ENCODE data around the gene CUL1.
A peak's percentile ranks its signal among the peaks of the same experiment; 100 is the strongest.

CUL1 gene

GRCh38 chr7:148722340-148723165 is 23.9 kb downstream of the CUL1 start:
- Histone ChIP-seq H3K27ac (ENCODE audit: low read length) (peak overlapping the region; percentile 19; the same call in 1 of the 2 replicates), H3K4me2 (ENCODE audit: insufficient read depth, low read length) (no peak overlapping the region), H3K27me3 (ENCODE audit: insufficient read depth, low read length, poor library complexity) (no peaks in the 10 kb centered on the region), H3K79me2 (ENCODE audit: insufficient read depth, low read length) (peaks cover 100% of the 10 kb centered on the region), H3K4me3 (ENCODE audit: low read depth in 1 of 2, low read length in 2 of 2) (no peak overlapping the region), H3K9ac (ENCODE audit: low read depth, low read length) (no peak overlapping the region), H3K9me3 (ENCODE audit: insufficient read depth, low read length, severe bottlenecking) (no peaks in the 10 kb centered on the region), H2AFZ (ENCODE audit: low read depth, low read length) (no peak overlapping the region), H4K20me1 (ENCODE audit: insufficient read depth, low read length) (peaks cover 93% of the 10 kb centered on the region), H3K4me1 (ENCODE audit: insufficient read depth, low read length) (peaks cover 22% of the 10 kb centered on the region), H3K36me3 (ENCODE audit: insufficient read depth, low read length) (no peaks in the 10 kb centered on the region)
- ATAC-seq (ENCODE audit: insufficient read depth, low read depth) = peak; percentile 75
- peak; percentile 41 for DNase-seq
- TF ChIP-seq EZH2 (IDR thresholded peaks at IDR 0.05; ENCODE audit: borderline replicate concordance, low read depth, low read length, severe bottlenecking) = no peak
- peak; percentile 4 for TF ChIP-seq CTCF (IDR thresholded peaks at IDR 0.05; ENCODE audit: borderline replicate concordance, extremely low read depth, low read length, poor library complexity, severe bottlenecking)

DNA sequence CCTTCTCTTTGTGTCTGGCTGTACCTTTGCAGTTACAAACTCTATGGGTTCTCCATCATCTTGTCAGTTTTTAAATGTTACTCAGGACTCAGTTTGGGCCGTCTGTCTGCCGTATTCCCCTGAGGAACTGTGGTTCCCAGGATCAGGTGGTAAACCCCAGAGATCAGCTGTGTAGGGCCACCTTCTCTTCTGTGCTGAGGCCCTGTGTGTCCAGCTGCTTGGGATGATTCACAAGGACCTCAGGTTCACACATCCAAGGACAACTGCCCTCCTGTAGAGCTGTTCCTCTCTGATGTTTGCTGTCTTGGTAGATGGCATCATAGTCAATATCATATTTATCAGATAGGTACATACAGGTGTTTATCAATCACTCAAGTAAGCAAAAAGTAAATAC is 24.5 kb downstream of the CUL1 start:
- Histone ChIP-seq H3K4me1 (ENCODE audit: insufficient read depth, low read length) (peaks cover 22% of the 10 kb centered on the region), H3K9ac (ENCODE audit: low read depth, low read length) (no peak overlapping the region), H3K27ac (ENCODE audit: low read length) (no peak overlapping the region), H4K20me1 (ENCODE audit: insufficient read depth, low read length) (peaks cover 94% of the 10 kb centered on the region), H3K4me2 (ENCODE audit: insufficient read depth, low read length) (no peak overlapping the region), H3K36me3 (ENCODE audit: insufficient read depth, low read length) (no peaks in the 10 kb centered on the region), H2AFZ (ENCODE audit: low read depth, low read length) (no peak overlapping the region), H3K4me3 (ENCODE audit: low read depth in 1 of 2, low read length in 2 of 2) (no peak overlapping the region), H3K79me2 (ENCODE audit: insufficient read depth, low read length) (peaks cover 100% of the 10 kb centered on the region), H3K9me3 (ENCODE audit: insufficient read depth, low read length, severe bottlenecking) (no peaks in the 10 kb centered on the region), H3K27me3 (ENCODE audit: insufficient read depth, low read length, poor library complexity) (no peaks in the 10 kb centered on the region)
- ATAC-seq (ENCODE audit: insufficient read depth, low read depth) (peak; percentile 15; the same call in 1 of the 3 replicates), DNase-seq (no peak)
- no peak for TF ChIP-seq CTCF (IDR thresholded peaks at IDR 0.05; ENCODE audit: borderline replicate concordance, extremely low read depth, low read length, poor library complexity, severe bottlenecking)
- TF ChIP-seq EZH2 (IDR thresholded peaks at IDR 0.05; ENCODE audit: borderline replicate concordance, low read depth, low read length, severe bottlenecking) = no peak

DNA sequence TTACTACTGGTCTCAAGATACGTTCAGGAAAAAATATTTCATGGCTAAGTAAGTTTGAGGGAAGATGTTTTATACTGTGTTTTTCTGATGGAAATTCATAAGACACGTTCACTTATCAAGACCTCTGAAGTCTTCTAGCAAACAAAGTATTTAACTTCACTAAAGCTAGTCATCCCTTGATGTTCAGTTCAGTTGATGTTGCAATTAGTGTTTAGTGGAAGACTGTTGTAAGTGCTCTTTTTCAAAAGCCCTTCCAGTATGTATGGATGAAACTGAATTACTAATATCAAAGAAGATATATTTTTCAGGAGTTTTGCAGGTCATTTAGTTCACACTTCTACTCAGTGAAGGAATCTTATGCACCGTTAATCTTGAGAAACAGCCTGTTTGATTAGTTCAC is 25.1 kb downstream of the CUL1 start:
- H4K20me1 ChIP-seq (ENCODE audit: insufficient read depth, low read length) = peaks cover 92% of the 10 kb centered on the region

More for the DNA sequence above, 25.1 kb downstream of the CUL1 start:
- peaks cover 22% of the 10 kb centered on the region for H3K4me1 ChIP-seq (ENCODE audit: insufficient read depth, low read length)
- no peak for TF ChIP-seq EZH2 (IDR thresholded peaks at IDR 0.05; ENCODE audit: borderline replicate concordance, low read depth, low read length, severe bottlenecking)
- no peak for TF ChIP-seq CTCF (IDR thresholded peaks at IDR 0.05; ENCODE audit: borderline replicate concordance, extremely low read depth, low read length, poor library complexity, severe bottlenecking)
- H3K9ac ChIP-seq (ENCODE audit: low read depth, low read length) = no peak overlapping the region
- no peaks in the 10 kb centered on the region for H3K9me3 ChIP-seq (ENCODE audit: insufficient read depth, low read length, severe bottlenecking)
- no peak overlapping the region for H3K4me3 ChIP-seq (ENCODE audit: low read depth in 1 of 2, low read length in 2 of 2)
- no peak for DNase-seq
- no peak overlapping the region for H3K27ac ChIP-seq (ENCODE audit: low read length)
- no peaks in the 10 kb centered on the region for H3K27me3 ChIP-seq (ENCODE audit: insufficient read depth, low read length, poor library complexity)
- H3K36me3 ChIP-seq (ENCODE audit: insufficient read depth, low read length) = no peaks in the 10 kb centered on the region
- peaks cover 100% of the 10 kb centered on the region for H3K79me2 ChIP-seq (ENCODE audit: insufficient read depth, low read length)
- no peak overlapping the region for H2AFZ ChIP-seq (ENCODE audit: low read depth, low read length)
- H3K4me2 ChIP-seq (ENCODE audit: insufficient read depth, low read length) = no peak overlapping the region
- ATAC-seq (ENCODE audit: insufficient read depth, low read depth) = no peak

Data from DND-41 (cell line).